GM21619 (cell line): ENCODE data around the gene TNF.

ENCODE experiments used
- ATAC-seq: cut with Tn5 transposase; IDR thresholded peaks from one replicate; pipeline ENCODE4 v1.9.1; 2021; ENCODE audit not compliant: unreplicated experiment

The TNF gene

DNA sequence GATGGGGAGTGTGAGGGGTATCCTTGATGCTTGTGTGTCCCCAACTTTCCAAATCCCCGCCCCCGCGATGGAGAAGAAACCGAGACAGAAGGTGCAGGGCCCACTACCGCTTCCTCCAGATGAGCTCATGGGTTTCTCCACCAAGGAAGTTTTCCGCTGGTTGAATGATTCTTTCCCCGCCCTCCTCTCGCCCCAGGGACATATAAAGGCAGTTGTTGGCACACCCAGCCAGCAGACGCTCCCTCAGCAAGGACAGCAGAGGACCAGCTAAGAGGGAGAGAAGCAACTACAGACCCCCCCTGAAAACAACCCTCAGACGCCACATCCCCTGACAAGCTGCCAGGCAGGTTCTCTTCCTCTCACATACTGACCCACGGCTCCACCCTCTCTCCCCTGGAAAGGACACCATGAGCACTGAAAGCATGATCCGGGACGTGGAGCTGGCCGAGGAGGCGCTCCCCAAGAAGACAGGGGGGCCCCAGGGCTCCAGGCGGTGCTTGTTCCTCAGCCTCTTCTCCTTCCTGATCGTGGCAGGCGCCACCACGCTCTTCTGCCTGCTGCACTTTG is at the start of gene TNF:
Gene TNF, plus strand, starts transcription at position 231 of the 567 bp plus-strand sequence. Its CDS starts 177 bp downstream, at position 408.
- no peak for ATAC-seq

DNA sequence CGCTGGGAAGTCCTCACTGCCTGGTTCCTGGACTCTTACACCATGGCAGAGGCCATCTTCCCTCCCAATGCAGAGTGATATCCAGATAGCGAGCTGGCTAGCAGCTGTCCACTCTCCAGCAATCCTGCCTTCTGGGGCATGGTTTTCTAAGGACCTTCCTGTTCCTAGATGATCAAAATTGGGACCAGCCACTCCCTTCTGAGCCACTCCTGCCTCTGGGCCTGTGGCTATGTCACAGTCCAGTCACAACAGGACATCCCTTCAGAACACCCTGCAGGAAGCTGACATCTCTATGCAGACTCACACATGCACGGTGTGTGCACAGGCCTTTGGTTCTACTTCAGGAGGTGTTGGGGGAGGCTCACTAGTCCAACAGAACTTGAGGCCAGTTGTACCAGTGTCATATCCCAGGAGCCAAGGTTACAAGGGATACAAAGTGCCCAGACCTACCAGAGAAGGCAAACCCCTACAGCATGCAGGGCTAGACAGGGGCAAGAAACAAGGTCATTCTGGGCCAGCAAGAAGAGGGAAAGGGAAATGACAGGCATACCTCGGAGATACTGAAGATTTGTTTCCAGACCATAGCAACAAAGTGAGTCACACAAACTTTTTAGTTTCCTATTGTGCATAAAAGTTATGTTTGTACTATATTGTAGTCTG is 49.3 kb upstream of the TNF start:
- ATAC-seq = no peak

DNA sequence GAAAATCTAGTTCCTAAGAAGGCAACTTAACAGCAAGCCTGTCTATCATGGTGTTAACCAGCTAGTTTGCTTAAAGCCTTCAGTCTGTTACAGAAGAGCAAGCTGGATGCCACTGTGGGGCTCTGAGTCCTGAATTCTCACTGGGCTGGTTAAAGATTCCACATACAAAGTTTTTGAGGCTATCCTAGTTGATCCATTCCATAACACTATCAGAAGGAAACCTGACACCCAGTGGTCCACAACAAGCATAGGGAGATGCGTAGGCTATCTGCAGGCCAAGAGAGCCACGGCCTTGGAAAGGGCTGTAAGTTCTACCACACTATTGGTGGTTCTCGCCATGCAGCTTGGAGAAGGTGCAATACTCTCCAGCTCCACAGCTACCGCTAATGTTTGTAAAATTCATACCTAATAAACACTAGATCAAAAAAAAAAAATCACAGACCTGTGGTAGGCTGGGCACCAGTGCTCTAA is 47.0 kb upstream of the TNF start:
- ATAC-seq = no peak

DNA sequence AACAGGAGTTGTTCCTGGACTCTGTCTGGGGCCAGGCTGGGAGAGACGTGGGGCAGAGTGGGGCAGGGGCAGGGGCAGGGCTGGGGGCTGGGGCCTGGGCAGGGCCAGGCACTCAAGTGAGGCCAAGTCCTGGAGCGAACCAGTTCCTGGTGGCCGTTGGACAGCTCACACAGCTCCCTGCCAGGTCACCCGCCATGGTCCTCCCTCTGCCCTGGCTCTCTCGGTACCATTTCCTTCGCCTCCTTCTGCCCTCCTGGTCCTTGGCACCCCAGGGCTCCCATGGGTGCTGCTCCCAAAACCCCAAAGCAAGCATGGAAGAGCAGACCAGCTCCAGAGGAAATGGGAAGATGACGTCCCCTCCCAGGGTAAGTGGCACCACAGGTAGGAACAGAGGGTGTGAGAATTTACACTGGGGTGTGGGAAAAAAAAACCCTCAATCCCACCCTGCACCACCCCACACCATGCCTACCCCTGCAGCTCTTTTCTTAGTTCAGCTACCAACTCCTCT is 46.5 kb upstream of the TNF start, which contains the start of gene MCCD1:
Gene MCCD1, plus strand, starts transcription at position 142 of the 508 bp plus-strand sequence. Its CDS starts 53 bp downstream, at position 195.
- no peak for ATAC-seq

DNA sequence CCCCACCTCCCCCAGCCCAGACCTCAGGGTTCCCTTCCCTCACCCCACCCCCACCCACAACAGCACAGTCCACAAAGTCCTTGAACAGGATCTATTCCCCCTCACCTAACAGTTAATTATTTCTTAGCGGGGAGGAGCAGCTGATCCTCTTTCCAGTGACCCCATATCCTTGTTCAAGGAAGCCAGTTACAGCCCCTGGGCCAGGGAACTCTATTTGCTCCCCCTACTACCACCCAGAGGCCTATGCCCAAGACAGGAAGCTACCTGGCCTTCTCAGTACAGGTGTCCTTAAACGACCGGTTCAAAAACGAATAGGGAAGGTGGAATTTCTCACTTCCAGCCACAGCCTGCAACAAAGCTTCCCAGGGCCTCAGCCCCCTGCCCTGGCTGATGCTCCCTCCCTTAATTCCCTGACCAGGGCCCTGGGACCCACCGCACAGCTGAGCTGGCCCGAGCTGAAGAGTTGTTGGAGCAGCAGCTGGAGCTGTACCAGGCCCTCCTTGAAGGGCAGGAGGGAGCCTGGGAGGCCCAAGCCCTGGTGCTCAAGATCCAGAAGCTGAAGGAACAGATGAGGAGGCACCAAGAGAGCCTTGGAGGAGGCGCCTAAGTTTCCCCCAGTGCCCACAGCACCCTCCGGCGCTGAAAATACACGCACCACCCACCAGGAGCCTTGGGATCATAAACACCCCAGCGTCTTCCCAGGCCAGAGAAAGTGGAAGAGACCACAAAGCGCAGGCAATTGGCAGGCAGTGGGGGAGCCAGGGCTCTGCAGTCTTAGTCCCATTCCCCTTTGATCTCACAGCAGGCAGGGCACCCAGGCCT is 45.8 kb upstream of the TNF start:
- no peak for ATAC-seq

DNA sequence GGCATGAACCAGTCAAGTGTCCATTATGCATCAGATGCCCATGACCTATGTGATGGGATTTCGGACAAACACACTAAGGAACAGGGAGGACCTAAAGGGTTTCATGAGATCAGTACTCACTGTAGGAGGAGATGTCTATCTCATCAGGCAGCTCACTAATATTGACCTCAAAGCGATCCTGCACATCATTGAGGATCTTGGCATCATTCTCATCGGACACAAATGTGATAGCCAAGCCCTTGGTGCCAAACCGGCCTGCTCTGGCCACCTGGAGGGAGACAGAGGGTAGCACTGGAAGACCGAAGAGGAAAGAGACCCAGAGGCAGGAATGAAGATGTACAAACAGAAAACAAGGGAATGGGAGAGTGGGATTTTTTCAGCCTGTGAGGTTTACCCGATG is 44.7 kb upstream of the TNF start:
- ATAC-seq = no peak

DNA sequence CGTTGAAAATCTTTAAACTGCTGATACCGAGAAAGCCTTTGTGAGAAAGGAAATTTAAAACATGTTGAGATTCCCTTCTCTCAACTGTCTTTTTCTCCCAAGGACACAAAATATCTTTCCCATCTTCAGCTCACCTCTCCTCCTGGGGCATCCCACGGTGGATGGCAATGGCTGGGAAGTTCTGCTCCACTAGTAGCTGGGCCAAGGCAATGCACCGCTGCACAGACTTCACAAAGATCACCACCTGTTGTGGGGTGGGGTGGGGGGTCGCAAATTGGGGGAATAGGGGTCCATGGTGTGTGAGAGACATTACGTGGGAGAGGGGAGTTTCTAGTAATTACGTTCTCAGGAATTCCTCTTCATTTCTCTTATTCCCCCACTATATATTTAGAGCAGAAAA is 44.2 kb upstream of the TNF start:
- no peak for ATAC-seq

DNA sequence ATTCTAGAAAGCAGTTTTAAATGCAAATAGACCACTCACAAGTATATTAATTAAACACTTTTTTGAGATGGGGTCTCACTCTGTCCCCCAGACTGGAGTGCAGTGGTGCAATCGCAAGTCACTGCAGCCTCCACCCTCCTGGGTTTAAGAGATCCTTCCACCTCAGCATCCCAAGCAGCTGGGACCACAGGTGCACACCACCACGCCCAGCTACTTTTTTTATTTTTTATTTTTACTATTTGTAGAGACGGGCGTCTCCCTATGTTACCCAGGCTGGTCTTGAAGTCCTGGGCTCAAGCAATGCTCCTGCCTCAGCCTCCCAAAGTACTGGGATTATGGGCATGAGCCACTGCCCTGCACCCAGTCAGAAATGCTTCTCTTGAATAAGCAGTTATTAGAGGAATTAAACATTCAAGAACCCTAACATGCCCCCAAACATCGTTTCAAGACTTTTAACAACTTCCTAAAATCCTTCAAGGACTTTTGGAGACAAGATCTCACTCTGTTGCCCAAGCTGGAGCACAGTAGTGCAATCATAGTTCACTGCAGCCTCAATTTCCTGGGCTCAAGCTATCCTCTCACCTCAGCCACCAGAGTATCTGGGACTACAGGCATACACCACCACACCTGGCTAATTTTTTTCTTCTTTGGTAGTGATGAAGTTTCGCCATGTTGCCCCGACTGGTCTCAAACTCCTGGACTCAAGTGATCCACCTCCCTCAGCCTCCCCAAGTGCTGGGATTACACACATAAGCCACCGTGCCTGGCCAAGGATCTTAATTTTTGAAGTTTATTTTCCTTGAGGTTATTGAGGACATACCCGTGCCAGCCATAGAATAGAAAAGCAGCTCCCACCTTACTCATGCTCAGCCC is 43.4 kb upstream of the TNF start:
- no peak for ATAC-seq

DNA sequence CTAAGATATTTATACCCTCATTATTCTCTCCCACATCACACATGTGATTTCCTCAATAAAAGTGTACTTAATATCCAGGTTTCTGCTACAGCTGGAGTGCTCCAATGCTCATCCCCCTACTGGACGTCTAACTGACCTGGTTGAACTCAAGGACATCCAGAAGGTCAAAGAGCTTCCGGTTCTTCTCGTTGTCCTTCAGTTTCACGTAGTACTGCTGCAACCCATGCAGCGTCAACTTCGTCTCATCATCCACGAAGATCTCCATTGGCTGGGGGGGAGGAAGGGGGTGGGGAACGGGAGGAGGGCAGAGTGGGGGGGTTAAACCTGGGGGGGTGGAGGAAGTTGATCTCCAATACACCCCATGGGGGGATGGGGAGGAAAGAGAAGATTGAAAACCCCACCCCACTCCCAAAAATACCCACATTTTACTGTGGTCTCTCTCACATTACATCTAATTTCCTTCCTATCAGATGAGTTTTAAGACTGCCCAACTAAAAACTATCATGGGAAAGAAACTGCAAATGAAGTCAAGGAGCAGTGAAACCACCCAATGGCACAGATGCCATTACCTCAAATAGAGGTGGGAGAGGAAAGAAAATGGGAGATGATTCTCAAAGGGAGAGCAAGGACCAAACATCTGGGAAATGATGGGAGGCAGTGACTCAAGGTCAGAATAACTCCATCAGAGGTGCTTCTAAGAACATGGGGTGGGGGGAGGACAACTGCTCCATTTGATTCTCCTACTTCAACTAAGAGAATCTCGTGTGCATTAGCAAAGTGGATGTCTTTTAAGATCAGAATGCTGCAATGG is 42.5 kb upstream of the TNF start:
- ATAC-seq = no peak

DNA sequence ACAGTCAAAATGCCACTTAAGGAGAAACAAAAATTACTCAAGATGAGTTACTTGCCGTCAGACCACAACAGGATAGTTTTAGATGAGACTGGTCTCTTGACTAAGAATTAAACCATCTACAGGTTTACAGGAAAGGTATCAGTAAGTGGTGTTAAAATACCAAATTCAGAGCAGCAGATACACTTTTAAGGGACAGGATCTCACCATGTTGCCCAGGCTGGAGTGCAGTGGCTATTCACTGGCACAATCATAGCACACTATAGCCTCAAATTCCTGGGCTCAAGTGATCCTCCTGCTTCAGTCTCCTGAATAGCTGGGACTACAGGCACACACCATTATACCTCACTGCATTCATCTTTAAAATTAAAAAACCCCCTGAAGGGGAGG is 41.9 kb upstream of the TNF start:
- ATAC-seq = no peak

DNA sequence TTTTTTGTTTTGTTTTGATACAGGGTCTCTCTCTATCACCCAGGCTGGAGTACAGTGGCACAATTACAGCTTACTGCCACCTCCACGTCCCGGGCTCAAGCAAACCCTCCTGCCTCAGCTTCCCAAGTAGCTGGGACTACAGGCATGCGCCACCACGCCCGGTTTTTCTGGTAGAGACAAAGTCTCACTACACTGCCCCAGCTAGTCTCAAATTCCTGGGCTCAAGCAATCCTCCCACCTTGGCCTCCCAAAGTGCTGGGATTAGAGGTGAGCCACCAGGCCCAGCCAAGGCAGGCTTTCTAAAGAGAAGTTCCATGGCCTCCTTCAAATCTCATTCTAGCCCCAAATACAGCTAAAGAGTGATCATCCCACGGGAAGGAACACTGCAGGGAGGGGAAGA is 41.4 kb upstream of the TNF start:
- no peak for ATAC-seq

DNA sequence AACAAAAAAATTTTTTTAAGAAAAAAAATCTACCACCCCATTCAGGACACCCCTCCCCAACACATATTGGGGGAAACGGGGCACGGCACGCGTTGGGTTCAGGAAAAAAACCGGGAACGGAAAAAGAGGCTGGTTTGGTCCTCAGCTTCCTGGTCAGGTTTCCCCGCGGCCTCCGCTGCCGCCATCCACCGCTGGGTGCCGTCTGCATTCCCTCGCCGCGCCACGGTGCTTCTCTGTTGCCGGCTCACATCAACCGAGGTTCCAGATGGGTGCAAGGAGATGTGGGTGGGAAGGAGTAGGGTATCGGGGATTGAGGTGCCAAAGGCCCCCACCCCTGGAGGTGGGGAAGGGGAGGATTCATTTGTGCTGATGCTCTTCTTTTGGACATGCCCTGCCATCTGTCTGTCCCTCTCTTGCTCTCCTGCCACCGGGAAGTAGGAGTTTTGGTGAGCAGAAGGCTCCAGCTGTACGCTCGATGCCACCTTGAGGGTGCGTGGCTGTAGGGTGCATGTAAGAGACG is 40.8 kb upstream of the TNF start:
- no peak for ATAC-seq

DNA sequence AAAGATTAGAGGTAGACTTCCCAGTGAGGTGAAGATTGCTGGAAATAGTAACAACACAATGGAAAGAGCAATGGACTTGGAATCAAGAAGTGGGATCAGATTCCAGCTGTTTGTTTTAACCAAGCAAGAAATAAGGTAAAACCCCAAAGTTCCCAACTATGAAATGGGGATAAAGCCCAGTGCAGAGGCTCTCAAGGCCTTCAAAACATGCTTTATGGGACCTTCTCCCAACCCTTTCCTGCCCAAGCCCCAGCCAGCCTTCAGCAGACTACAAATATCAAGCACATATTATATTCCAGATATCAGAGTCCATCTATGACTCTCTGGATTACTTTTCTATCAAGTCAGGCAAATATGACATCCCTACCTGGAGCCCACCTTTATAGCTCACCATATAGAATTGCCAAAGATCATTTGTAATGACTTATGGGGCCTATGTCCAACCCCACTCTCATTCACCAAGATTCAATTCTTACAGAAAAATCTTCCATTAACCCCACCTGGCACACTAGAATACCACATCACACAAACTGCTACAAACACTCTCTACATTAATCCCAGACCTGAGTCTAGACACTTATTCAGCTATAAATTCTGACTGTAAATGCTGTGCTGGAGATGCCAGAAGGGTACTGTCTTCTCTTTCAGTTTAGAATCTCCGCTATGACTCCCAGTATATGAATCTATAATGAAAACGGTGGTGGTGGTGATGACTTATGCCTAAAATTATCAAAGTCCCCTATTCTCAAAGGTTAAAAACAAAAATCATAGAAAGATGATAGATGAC is 39.6 kb upstream of the TNF start:
- no peak for ATAC-seq

DNA sequence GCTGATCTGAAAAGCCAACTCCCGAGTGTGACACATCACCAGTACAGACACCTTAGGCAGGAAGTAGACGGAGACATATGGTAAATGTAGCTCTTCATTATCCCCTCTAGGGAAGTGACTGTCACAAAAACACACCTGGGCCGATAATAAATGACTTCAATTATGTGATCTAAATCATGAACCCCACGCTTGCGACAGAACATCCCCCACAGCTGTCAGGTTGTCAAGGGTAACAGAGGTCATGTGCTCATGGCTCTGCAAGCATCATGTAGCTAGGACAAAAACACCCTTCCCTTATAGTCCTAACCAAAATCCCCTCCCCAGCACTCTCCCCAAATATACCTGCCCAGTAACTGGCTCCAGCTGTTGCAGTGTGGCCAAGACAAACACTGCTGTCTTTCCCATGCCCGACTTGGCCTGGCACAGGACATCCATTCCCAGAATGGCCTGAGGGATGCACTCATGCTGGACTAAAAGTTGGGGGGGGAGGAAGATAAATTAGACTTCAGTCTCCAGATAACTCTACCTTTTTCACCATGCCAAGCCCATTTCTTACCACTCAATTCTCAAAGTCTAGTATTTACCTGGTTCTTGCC is 36.5 kb upstream of the TNF start:
- ATAC-seq = no peak

DNA sequence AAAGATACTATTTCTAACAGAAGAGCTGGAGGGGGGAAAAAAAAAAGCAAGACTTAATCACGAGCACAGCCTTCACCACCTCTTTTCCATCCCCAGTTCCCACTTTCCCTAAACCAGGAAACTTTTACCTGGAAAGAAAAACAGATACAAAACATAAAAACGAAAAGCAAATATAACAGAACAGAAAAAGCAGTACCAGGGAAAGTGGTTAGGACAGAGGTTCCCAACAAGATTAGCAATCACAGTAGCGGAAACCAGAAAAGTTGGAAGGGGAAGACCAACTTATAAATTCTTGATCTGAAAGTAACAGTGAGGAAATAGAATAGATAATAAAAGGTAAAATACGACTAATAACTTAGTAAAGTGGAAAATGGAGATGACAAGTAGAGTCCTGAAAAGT is 34.7 kb upstream of the TNF start:
- no peak for ATAC-seq

DNA sequence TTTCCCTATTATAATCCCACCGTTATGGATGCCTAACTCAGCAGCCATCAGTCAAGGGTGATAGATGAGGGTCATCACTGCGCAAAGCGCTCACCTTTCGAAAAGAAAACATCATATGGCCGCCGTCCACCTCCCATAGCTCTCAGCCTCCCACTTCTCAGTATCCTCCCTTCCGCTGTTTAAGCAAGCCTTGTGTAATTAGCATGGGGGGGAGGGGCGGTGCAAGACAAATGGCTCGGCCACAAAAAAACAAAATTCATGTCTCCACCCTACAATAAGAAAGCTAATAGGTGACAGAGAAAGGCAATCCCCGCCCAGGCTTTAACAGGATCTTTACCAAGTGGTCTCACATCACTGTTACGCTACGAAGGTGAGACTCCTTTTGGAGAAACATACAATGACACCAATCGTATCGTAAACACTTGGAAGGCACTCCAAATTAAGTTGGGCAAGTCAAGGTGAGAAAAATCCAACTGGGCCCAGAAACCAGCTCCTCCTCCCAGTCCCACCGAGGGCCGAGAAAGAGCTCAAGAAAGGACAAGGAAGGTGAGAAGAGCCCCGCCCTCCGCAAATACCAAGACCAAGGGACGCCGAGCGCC is 34.2 kb upstream of the TNF start:
- ATAC-seq = peak; percentile 2

DNA sequence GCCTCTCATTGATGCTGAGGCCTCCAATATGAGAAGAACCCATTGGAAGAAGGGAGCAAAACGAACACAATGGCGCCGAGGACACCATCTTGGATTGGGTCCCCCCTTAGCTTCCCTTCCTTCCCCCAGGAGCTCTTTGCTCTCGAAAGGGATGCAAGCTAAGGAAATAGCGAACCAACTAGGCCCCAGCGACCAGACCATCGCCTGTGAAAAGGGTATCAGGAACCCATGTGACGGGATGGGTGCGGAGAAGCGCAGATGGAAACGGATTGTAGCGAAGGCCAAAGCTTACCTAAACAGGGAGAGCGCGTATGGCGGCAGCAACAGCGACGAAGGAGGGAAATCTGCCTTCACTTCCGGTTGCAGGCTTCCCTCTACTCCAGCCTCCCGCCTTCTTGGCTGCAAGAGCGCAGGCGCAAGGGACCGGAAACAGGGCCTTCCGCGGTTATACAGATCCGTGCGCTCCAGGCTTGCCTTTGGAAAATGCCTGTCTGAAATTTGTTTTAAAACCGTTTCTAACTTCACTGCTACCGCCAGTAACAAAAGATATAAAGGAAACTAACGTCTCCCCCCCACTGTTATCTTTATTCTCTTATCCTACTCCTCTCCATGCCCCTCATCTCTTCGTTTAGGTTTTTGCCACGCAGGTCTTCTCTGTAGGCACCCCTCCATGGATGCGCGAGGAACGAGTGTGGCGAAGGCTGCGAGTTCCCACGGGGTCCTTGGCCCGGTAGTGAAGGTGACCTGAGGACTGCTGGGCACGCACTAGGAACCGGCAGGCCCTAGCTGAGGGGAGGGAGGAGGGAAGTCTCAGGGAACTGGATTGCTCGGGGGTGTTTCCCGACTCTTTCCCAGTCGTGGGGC is 33.5 kb upstream of the TNF start, which contains the start of gene DDX39B:
Gene DDX39B, minus strand, starts transcription at position 346 of the 864 bp plus-strand sequence. CDS start 1,471 bp downstream, outside the sequence.
- peak; percentile 62 for ATAC-seq
